Nephron (organoid): ENCODE results near the gene TOPBP1.
A peak's percentile ranks its signal among the peaks of the same experiment; 100 is the strongest.

ENCODE experiments used
- H3K27ac Mint-ChIP-seq, 3 experiments: 2 replicates each; pipeline ENCODE4 v1.8.0; 2020; ENCODE audit warnings: mixed read lengths in 3 of 3, mild to moderate bottlenecking in 2 of 3, moderate library complexity in 1 of 3
- H3K27me3 Mint-ChIP-seq: 2 replicates; pipeline ENCODE4 v1.8.0; 2021; ENCODE audit warnings: low read depth, mild to moderate bottlenecking, moderate library complexity, mixed read lengths
- H3K36me3 Mint-ChIP-seq: 2 replicates; pipeline ENCODE4 v1.8.0; 2020; ENCODE audit warnings: low read depth, mixed read lengths
- H3K4me1 Mint-ChIP-seq: 2 replicates; pipeline ENCODE4 v1.8.0; 2020; ENCODE audit warnings: mixed read lengths
- H3K4me3 Mint-ChIP-seq, 3 experiments: 2 replicates each; pipeline ENCODE4 v1.8.0; 2020; ENCODE audit warnings: mild to moderate bottlenecking in 3 of 3, mixed read lengths in 3 of 3, moderate library complexity in 2 of 3
- H3K9me3 Mint-ChIP-seq: 2 replicates; pipeline ENCODE4 v1.8.0; 2020; ENCODE audit warnings: mixed read lengths
- CTCF ChIP-seq, 3 experiments: fragments of 200-600 bp; sonication (generic); IDR thresholded peaks; one replicate each; pipeline ENCODE4 v1.5.0; 2021; ENCODE audit warnings: antibody characterized with exemption in 3 of 3; ENCODE audit not compliant: unreplicated experiment in 3 of 3

Gene TOPBP1

GRCh38 chr3:133589503-133589902, 72.2 kb downstream of the TOPBP1 start:
- no peak overlapping the region for H3K27ac Mint-ChIP-seq
- H3K36me3 Mint-ChIP-seq, result peaks cover 57% of the 10 kb centered on the region
- TF ChIP-seq CTCF (IDR thresholded peaks at IDR 0.05; ENCODE audit: unreplicated experiment in 3 of 3), result no peak
- H3K27me3 Mint-ChIP-seq, result no peaks in the 10 kb centered on the region
- no peak overlapping the region for H3K4me3 Mint-ChIP-seq
- H3K4me1 Mint-ChIP-seq, result no peaks in the 10 kb centered on the region
- no peaks in the 10 kb centered on the region for H3K9me3 Mint-ChIP-seq

- no peak overlapping the region for H3K4me3 Mint-ChIP-seq
- no peak for TF ChIP-seq CTCF (IDR thresholded peaks at IDR 0.05; ENCODE audit: unreplicated experiment in 3 of 3)
- no peaks in the 10 kb centered on the region for H3K27me3 Mint-ChIP-seq
- no peaks in the 10 kb centered on the region for H3K4me1 Mint-ChIP-seq
- no peaks in the 10 kb centered on the region for H3K9me3 Mint-ChIP-seq
- H3K36me3 Mint-ChIP-seq, result peaks cover 62% of the 10 kb centered on the region
- no peak overlapping the region for H3K27ac Mint-ChIP-seq
Measured at GRCh38 chr3:133588784-133589465, 72.8 kb downstream of the TOPBP1 start.

- Mint-ChIP-seq H3K36me3 (peaks cover 71% of the 10 kb centered on the region), H3K9me3 (no peaks in the 10 kb centered on the region), H3K4me3 (no peak overlapping the region), H3K4me1 (no peaks in the 10 kb centered on the region), H3K27me3 (no peaks in the 10 kb centered on the region), H3K27ac (no peak overlapping the region)
- TF ChIP-seq CTCF (IDR thresholded peaks at IDR 0.05; ENCODE audit: unreplicated experiment in 3 of 3), result no peak
Measured at GRCh38 chr3:133588035-133588434, 73.7 kb downstream of the TOPBP1 start.

DNA sequence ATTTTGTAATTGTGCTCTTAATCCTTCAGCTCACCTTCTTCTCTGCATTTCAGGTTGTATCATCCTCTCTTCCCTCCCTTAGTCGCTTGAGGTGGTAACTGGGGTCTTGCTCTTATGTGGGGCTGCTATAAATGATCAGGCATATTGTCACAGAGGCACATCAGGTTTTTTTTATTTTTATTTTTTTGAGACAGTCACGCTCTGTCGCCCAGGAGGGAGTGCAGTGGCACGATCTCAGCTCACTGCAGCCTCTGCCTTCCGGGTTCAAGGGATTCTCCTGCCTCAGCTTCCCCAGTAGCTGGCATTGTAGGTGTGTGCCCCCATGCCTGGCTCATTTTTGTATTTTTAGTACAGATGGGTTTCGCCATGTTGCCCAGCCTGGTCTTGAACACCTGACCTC, 78.3 kb downstream of the TOPBP1 start:
- no peak overlapping the region for H3K4me3 Mint-ChIP-seq
- TF ChIP-seq CTCF (IDR thresholded peaks at IDR 0.05; ENCODE audit: unreplicated experiment in 3 of 3), result no peak
- peaks cover 69% of the 10 kb centered on the region for H3K36me3 Mint-ChIP-seq

GRCh38 chr3:133578548-133579191, 83.1 kb downstream of the TOPBP1 start:
- no peaks in the 10 kb centered on the region for H3K27me3 Mint-ChIP-seq
- TF ChIP-seq CTCF (IDR thresholded peaks at IDR 0.05; ENCODE audit: unreplicated experiment in 3 of 3), result peak; percentile 51 to 67 (median 55)
- peak overlapping the region in 2 of 3 experiments; percentile 65 to 77 for H3K4me3 Mint-ChIP-seq
- H3K9me3 Mint-ChIP-seq, result no peaks in the 10 kb centered on the region
- H3K4me1 Mint-ChIP-seq, result peaks cover 39% of the 10 kb centered on the region
- peaks cover 55% of the 10 kb centered on the region for H3K36me3 Mint-ChIP-seq
- no peak overlapping the region for H3K27ac Mint-ChIP-seq

More for the DNA sequence above, 78.3 kb downstream of the TOPBP1 start:
- Mint-ChIP-seq H3K4me1 (peaks cover 7% of the 10 kb centered on the region), H3K9me3 (no peaks in the 10 kb centered on the region), H3K27ac (no peak overlapping the region), H3K27me3 (no peaks in the 10 kb centered on the region)

DNA sequence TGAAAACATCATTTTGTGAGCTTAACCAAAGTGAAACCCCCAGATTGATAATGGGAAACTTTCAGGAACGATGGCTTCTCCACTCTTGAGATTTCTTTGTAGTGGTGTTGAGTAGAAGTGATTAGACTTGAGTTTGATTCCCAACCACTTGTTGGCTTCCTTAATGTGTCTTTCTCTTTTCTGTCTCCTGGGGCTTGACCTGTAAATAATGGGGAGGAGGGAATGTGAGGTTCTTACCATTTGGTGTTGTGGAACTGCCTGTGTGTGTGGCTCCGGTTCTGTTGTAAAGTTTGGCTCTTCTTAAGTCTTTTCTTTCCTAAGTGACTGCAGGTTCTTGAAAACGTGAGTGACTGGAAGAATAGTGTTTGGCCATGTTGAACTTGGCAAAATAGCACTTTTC, 85.6 kb downstream of the TOPBP1 start:
- H3K9me3 Mint-ChIP-seq, result no peaks in the 10 kb centered on the region
- no peak for TF ChIP-seq CTCF (IDR thresholded peaks at IDR 0.05; ENCODE audit: unreplicated experiment in 3 of 3)
- H3K36me3 Mint-ChIP-seq, result peaks cover 42% of the 10 kb centered on the region
- peak overlapping the region; percentile 47 to 60 (median 56) for H3K27ac Mint-ChIP-seq
- H3K4me1 Mint-ChIP-seq, result peaks cover 45% of the 10 kb centered on the region
- H3K4me3 Mint-ChIP-seq, result peak overlapping the region; percentile 87 to 95 (median 87)
- no peaks in the 10 kb centered on the region for H3K27me3 Mint-ChIP-seq
